GM15510 (cell line): ENCODE measurements around the gene SPTBN5.

Experiments
- POLR2A ChIP-seq: IDR thresholded peaks from 3 replicates; pipeline ENCODE4 v1.6.1; 2011; ENCODE audit warnings: borderline replicate concordance; ENCODE audit not compliant: insufficient read length; ENCODE audit errors: extremely low read depth

SPTBN5 gene

DNA sequence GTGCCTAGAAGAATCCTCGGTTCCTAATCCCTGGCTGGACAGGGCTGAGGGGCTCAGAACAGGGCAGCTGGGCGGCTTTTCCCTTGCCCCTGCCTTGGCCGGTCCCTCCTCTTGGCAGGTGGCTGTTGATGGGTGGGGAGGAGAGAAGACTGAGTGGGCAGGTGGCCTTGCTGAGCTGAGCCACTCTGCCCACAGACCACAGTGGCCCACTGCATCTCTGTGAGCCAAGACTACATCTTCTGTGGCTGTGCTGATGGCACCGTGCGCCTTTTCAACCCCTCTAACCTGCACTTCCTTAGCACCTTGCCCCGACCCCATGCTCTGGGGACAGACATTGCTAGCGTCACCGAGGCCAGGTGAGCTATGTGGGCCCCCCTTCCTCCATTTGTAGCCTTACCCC lies 80.4 kb downstream of the SPTBN5 start:
- TF ChIP-seq POLR2A = no peak

DNA sequence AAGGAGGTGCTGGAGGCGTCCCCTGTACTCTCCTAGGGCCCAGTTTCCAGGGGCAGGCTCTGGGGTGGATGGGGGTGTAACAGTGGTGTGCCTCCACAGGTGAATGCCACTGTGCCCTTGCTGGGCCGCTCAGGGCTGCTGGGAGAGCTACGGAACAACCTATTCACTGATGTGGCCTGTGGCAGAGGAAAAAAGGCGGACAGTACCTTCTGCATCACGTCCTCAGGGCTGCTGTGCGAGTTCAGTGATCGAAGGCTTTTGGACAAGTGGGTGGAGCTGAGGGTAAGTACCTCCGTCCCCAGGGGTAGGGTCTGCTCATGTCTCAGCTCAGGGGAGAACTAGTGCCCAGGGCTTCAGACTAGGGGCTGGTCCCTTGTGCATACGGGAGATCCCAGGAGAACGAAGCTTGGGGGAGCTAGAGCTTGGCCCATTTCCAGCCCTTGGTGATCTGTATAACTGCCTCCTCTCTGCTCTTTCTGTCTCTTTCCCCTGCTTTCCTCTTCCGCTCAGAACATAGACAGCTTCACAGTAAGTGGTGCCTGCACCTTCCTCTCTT lies 81.0 kb downstream of the SPTBN5 start:
- no peak for TF ChIP-seq POLR2A

DNA sequence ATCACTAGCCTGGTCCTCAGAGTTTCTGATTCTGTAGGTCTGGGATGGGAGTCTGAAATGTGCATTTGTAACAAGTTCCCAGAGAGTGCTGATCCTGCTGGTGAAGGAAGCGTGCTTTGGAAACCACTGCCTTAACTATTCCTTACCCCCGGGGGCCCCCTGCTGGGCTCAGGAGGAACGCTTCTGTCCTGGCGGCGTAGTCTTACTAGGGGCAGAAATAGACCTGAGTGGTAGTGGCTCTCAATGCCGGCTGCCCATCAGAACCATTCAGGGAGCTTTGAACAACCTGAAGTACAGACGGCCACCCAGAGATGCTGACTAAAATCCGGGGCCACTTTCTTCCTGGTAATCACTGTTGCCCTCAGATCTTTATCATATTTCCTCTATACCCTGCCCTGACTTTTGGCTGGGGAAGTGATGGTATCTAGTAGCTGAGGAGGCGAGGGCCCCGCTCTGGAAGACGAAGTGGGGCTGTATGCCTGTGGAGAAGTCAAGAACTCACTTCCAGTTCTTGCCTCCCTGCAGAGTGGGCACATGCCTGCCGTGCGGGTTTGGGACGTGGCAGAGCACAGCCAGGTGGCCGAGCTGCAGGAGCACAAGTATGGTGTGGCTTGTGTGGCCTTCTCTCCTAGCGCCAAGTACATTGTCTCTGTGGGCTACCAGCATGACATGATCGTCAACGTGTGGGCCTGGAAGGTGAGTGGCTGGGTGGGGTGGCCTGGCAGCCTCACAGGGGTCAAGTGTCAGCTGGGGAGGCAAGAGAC lies 82.2 kb downstream of the SPTBN5 start:
- no peak for TF ChIP-seq POLR2A

DNA sequence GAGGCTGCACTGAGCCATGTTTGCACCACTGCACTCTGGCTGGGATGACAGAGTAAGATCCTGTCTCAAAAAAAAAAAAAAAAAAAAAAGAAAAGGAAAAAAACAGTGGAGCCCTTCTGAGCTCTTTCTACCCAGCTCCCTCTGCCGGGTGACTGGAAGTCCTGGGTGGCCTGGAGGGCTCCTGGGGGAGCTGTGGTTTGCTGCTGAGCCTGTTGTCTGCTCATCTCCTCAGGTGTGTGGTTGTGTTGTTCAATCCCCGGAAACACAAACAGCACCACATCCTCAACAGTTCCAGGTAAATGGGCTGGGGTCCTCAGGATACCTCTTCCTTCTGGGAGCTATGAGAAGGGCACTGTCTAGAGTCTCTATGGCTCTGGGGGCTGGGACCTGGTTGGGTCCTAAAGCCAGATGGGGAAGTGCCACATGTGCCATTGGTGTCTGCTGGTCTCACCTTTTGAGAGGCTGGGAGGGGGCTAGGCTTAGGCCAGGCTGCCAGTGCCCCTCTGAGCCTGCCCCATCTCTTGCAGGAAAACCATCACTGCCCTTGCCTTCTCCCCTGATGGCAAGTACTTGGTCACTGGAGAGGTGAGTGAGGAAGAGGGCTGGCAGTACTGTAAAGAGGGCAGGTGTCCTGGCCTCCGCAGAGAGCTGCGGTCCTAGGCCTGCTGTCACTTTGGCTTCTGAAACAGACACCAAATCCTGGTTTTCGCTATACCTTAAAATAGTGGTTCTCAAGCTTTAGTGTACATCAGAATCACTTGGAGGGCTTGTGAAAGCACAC lies 83.0 kb downstream of the SPTBN5 start:
- no peak for TF ChIP-seq POLR2A

DNA sequence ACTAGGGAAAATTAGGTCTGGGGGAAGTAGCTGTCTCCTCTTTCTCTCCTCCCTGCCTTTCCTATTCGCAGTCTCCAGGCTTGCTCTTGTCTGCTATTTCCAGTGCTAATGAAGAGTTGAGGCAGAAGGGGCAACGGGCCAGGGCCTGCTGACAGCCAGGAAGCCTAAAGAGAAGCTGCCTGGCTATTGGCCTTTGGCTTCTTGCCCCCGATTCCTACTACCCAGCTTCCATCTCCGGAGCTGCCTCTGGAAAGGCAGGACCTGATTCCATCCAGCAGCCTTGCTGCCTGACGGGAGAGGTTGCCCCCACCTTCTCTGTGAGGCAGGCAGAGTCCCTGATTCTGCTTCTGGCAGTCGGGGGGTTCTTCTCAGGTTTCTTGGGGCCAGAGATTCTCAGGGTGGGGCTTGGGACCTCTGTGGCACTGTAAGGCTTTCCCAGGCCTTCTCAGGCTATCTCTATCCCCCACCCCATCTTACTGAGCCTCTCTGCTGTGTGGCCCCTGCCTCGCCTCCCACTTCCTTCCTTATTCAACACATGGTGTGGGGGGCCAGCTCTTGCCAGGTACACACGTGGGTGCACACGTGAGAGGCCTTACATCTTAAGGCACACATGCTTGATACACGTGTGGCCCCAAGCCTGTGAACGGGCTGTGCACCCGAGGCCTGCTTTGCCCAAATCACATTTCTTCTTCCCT lies 84.2 kb downstream of the SPTBN5 start:
- TF ChIP-seq POLR2A = no peak

DNA sequence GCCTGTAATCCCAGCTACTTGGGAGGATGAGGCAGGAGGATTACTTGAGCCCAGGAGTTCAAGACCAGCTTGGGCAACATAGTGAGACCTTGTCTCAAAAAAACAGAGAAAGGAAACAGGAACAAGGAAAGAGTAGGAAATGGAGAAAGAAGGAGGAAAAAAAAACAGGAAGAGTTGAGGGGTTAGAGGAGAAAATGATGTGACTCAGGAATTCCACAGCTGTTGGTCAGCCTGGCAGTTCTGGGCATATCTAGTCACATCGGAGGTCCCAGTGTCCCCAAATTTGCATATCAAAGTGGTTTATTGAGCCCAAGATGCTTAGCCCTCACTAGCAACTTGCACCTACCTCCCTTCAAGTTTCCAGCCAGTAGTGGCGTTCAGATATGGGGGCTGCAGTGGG lies 84.7 kb downstream of the SPTBN5 start:
- no peak for TF ChIP-seq POLR2A

DNA sequence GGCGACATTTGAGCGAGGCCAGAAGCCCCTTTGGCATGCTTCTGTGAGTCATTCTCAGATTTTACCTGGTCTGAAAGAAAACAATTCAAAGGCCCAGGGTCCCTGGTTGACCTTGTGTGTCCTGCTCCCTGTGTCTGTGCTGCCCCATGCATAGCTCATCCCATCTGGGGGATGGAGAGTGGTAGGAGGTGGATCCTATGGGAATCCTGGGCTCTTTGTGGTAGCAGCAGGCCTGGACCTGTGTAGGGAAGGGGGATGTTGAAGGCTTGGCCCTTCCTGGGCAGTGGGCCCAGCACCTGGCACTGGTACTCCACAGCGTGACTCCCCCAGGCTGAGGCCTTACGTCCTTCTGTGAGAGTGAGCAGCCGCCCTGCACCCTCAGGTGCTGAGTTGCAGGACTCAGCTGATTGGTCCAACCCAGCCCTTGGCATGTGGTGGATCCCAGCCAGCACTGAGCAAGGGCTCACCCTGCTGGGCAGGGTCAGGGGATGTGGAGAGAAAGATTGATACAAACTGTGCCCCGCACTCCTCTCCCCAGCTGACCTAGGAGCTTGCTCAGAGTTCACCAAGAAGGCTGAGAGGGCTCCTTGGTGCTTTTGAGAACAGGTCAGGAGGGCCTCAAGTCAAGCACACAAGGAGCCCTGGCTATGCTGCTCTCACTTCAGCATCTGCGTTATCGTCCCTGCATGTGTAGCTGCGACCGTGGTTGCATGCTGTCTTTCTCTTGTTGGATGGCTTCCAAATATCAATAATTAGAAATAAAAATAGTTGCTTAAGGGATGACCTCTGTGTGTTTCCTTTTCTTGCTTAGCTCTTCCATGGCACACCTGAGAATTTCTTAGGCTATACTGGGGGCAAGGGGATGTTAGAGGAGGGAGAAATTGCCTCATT lies 87.3 kb downstream of the SPTBN5 start:
- no peak for TF ChIP-seq POLR2A

DNA sequence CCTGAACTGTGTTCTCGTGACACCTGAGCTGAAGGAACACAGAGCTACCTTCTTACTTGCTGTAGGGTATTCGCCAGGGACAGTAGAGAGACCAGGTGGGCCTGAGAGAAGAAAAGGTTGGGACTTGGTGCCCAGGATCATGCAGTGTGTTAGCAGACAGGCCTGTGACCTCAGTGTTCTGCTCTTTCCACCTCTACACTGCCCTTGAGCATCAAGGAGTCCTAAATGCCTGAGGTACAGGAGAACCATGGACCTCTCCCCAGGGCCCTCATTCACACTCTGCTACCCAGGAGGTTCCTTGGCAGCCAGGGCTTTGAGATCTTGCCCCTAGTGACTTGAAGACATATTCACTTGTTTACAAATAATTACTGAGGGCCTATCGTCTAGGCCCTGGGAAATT lies 88.1 kb downstream of the SPTBN5 start:
- TF ChIP-seq POLR2A = no peak

DNA sequence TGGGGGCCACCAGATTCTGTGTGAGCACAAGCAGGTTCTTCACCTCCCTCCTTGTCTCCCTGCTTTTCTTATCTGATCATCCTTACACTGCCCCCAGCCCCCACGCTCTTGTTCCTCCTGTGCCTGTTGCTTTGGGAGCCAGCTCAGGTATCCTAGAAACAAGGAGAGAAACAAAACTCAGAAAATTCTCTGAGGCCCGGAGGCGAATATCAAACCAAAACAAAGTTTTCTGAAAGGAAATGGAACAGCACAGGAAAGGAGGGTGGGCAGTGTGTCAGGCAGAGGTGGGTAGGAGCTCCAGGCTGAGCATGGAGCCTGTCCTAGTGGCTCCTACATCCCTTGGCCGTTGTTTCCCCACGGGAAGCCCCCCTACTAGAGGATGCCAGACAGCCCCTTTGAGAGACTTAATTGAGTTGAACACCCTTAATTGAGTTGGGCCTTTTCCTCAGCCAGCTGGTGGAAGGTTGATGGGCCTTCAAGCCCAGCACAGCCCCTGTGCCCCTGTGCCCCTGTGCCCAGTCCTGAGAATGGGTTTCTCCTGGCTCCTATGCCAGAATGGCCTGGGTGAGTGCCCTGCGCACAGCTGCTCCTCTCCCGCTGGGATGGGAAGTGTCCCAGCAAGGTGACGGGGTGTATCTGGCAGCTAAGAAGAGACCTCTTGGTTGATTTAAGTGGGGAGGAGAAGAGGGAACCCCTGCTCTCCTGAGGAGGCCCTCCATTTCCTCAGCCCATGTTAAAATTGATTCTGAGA lies 88.8 kb downstream of the SPTBN5 start:
- no peak for TF ChIP-seq POLR2A

DNA sequence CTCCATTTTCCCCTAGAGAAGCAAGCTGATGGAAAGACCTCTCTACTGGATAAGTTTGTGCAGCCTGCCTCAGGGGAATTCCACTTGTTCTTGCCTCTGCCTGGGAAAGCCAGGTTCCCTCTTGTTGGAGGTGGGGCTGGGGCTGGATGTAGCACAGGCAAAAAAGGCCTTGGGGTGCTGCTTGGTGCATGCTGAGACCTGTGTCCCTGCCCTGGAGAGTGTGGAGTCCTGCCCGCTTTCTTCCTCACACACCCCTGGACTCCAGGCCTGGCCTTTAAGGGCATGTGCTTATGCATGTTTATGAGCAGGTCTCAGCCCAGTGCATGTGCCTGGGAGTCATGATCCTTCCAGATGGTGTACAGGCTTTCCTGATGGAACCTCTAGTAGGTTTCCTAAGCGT lies 89.5 kb downstream of the SPTBN5 start:
- no peak for TF ChIP-seq POLR2A

DNA sequence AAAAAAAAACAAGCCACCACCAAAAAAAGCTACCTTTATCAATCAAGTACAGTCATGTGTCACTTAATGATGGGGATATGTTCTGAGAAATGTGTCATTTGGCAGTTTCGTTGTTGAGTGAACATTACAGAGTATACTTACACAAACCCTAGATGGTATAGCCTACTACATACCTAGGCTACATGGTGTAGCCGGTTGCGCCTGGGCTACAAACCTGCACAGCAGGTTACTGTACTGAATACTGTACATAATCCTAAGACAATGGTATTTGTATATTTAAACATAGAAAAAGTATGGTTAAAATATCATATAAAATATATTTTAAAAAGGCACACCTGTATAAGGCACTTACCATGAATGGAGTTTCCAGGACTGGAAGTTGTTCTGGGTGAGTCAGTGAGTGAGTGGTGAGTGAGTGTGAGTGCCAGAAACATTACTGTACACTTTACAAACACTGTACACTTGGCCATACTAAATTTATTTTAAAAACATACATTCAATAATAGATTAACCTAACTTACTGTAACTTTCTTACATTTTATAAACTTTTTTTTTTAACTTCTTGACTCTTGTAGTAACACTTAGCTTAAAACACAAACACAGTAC lies 91.9 kb downstream of the SPTBN5 start:
- TF ChIP-seq POLR2A = no peak

DNA sequence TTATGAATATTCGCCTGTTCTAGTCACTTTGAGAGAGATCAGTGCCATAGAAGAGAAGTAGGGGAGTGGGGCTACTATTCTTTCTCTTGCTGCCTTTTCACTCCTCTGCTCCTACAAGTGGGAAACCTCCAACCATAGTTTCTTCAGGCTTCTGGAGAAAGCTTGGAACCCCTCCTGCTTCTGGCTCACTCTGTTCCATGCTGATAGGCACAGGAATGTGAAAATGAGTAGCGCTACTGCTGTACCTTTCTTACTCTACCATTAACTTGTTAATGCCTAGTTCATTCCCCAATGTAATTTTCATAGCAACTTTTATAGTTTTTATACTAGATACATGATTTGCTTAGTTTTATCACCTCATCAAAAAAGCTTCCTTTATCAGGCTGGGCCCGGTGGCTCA lies 92.7 kb downstream of the SPTBN5 start:
- TF ChIP-seq POLR2A = no peak

DNA sequence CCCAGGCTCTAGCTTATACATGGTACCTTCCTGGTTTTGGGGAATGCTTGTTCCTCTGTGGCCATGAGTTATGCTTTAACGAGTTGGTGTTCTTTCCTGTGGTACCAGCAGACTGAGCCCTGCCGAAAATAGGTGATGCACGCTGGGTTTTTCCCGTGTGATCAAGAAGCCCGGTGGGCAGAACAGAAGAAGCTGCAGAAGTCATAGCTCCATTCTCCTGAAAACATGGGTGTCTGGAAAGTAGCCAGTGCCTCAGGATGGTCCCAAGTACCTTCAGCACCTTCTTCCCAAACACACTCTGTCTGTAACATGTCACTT lies 94.4 kb downstream of the SPTBN5 start:
- TF ChIP-seq POLR2A = no peak
